Astrocyte (in vitro differentiated cells and primary cell): Measurements from ENCODE around the gene CDCA5. TPM values are rescaled to one million over a fixed set of nuclear protein-coding genes. Genes with fewer than 3 reads are reported as not detected.

Experiments used
- DNase-seq: peaks from one replicate; pipeline ENCODE4 v3.0.0-alpha.2; 2010; ENCODE audit warnings: low read depth
- FAIRE-seq: peaks from 2 replicates; lab custom pipeline; 2011; peaks lifted over from hg19 to GRCh38; lab: Jason Lieb, UNC
- H2AFZ ChIP-seq: 2 replicates; pipeline ENCODE4 v1.6.0; 2012; ENCODE audit warnings: low read depth, low read length, inconsistent platforms
- H3K27ac ChIP-seq: 2 replicates; pipeline ENCODE4 v1.5.1; 2011; ENCODE audit warnings: low read depth, low read length, inconsistent platforms
- H3K27me3 ChIP-seq: 2 replicates; pipeline ENCODE4 v1.6.0; 2011; ENCODE audit warnings: low read length, inconsistent platforms; ENCODE audit not compliant: insufficient read depth
- H3K36me3 ChIP-seq: 2 replicates; pipeline ENCODE4 v1.5.1; 2011; ENCODE audit warnings: low read length, inconsistent platforms; ENCODE audit not compliant: insufficient read depth
- H3K4me1 ChIP-seq: 2 replicates; pipeline ENCODE4 v1.5.1; 2011; ENCODE audit warnings: low read length, inconsistent platforms; ENCODE audit not compliant: insufficient read depth
- H3K4me2 ChIP-seq: 2 replicates; pipeline ENCODE4 v1.6.0; 2012; ENCODE audit warnings: low read length, inconsistent platforms
- H3K4me3 ChIP-seq: 2 replicates; pipeline ENCODE4 v1.5.1; 2011; ENCODE audit warnings: low read depth, mild to moderate bottlenecking, low read length, inconsistent platforms; ENCODE audit not compliant: insufficient read depth
- H3K79me2 ChIP-seq: 2 replicates; pipeline ENCODE4 v1.6.0; 2012; ENCODE audit warnings: mild to moderate bottlenecking, low read length, inconsistent platforms; ENCODE audit not compliant: insufficient read depth
- H3K9ac ChIP-seq: 2 replicates; pipeline ENCODE4 v1.6.0; 2012; ENCODE audit warnings: mild to moderate bottlenecking, low read length, inconsistent platforms
- H3K9me3 ChIP-seq: 2 replicates; pipeline ENCODE4 v1.5.1; 2012; ENCODE audit warnings: low read depth, mild to moderate bottlenecking, low read length, inconsistent platforms; ENCODE audit not compliant: insufficient read depth
- H4K20me1 ChIP-seq: 2 replicates; pipeline ENCODE4 v1.6.0; 2012; ENCODE audit warnings: low read length, inconsistent platforms; ENCODE audit not compliant: insufficient read depth
- H3K27ac Mint-ChIP-seq: one replicate; pipeline ENCODE4 v1.8.0; 2021; ENCODE audit warnings: mild to moderate bottlenecking, mixed read lengths; ENCODE audit not compliant: unreplicated experiment
- H3K27me3 Mint-ChIP-seq: one replicate; pipeline ENCODE4 v1.8.0; 2021; ENCODE audit warnings: low read depth, mixed read lengths; ENCODE audit not compliant: unreplicated experiment
- H3K36me3 Mint-ChIP-seq: one replicate; pipeline ENCODE4 v1.8.0; 2021; ENCODE audit warnings: low read depth, mixed read lengths; ENCODE audit not compliant: unreplicated experiment
- H3K4me1 Mint-ChIP-seq: one replicate; pipeline ENCODE4 v1.8.0; 2021; ENCODE audit warnings: low read depth, mixed read lengths; ENCODE audit not compliant: unreplicated experiment
- H3K4me3 Mint-ChIP-seq: one replicate; pipeline ENCODE4 v1.8.0; 2021; ENCODE audit warnings: mild to moderate bottlenecking, moderate library complexity, mixed read lengths; ENCODE audit not compliant: unreplicated experiment
- H3K9me3 Mint-ChIP-seq: one replicate; pipeline ENCODE4 v1.8.0; 2021; ENCODE audit warnings: mild to moderate bottlenecking, mixed read lengths; ENCODE audit not compliant: unreplicated experiment
- CTCF ChIP-seq: IDR thresholded peaks from 2 replicates; pipeline ENCODE4 v1.5.1; 2011; ENCODE audit warnings: low read depth, mild to moderate bottlenecking, inconsistent platforms, low read length, moderate library complexity; ENCODE audit not compliant: insufficient read depth
- EZH2 ChIP-seq: IDR thresholded peaks from 2 replicates; pipeline ENCODE4 v1.6.1; 2012; ENCODE audit warnings: mild to moderate bottlenecking, low read length, inconsistent platforms; ENCODE audit not compliant: insufficient read depth
- total RNA-seq: library from RNA; stranded (reverse); gene quantifications from 2 replicates; pipeline ENCODE4 v1.2.1, GENCODE V29; 2021

The CDCA5 gene
- total RNA-seq, 1 donor from 2014 or later: 6.3 TPM

- Mint-ChIP-seq H3K27me3 (peaks cover 3% of the 10 kb centered on the region), H3K4me3 (no peak overlapping the region), H3K4me1 (no peaks in the 10 kb centered on the region), H3K27ac (no peak overlapping the region), H3K36me3 (no peaks in the 10 kb centered on the region), H3K9me3 (no peaks in the 10 kb centered on the region)
- Histone ChIP-seq H3K27ac (no peak overlapping the region), H3K27me3 (no peaks in the 10 kb centered on the region), H3K79me2 (peaks cover 4% of the 10 kb centered on the region), H3K4me1 (no peaks in the 10 kb centered on the region), H2AFZ (no peak overlapping the region), H3K9ac (no peak overlapping the region), H4K20me1 (no peaks in the 10 kb centered on the region), H3K4me3 (no peak overlapping the region), H3K36me3 (peaks cover 4% of the 10 kb centered on the region), H3K9me3 (no peaks in the 10 kb centered on the region), H3K4me2 (no peak overlapping the region)
- no peak for DNase-seq
- FAIRE-seq: no peak
- TF ChIP-seq CTCF (no peak), EZH2 (no peak)
Measured at GRCh38 chr11:65072631-65072966, 11.2 kb downstream of the CDCA5 start.

- FAIRE-seq: no peak
- Histone ChIP-seq H3K4me1 (no peaks in the 10 kb centered on the region), H3K4me3 (no peak overlapping the region), H3K36me3 (peaks cover 4% of the 10 kb centered on the region), H3K27me3 (no peaks in the 10 kb centered on the region), H3K9me3 (no peaks in the 10 kb centered on the region), H3K79me2 (no peaks in the 10 kb centered on the region), H3K4me2 (no peak overlapping the region), H2AFZ (no peak overlapping the region), H4K20me1 (no peaks in the 10 kb centered on the region), H3K27ac (no peak overlapping the region), H3K9ac (no peak overlapping the region)
- no peaks in the 10 kb centered on the region for H3K9me3 Mint-ChIP-seq
- no peaks in the 10 kb centered on the region for H3K36me3 Mint-ChIP-seq
- no peak for DNase-seq
- H3K27me3 Mint-ChIP-seq: peaks cover 3% of the 10 kb centered on the region
- H3K4me1 Mint-ChIP-seq: no peaks in the 10 kb centered on the region
- no peak overlapping the region for H3K27ac Mint-ChIP-seq
- H3K4me3 Mint-ChIP-seq: no peak overlapping the region
- no peak for TF ChIP-seq CTCF
- no peak for TF ChIP-seq EZH2
Measured at GRCh38 chr11:65071907-65072630, 11.8 kb downstream of the CDCA5 start.

GRCh38 chr11:65069217-65069616, 14.6 kb downstream of the CDCA5 start:
- Histone ChIP-seq H3K4me3 (no peak overlapping the region), H3K9me3 (no peaks in the 10 kb centered on the region), H3K36me3 (no peaks in the 10 kb centered on the region), H3K27me3 (no peaks in the 10 kb centered on the region), H3K79me2 (no peaks in the 10 kb centered on the region), H3K27ac (no peak overlapping the region), H3K9ac (no peak overlapping the region), H2AFZ (no peak overlapping the region), H4K20me1 (no peaks in the 10 kb centered on the region), H3K4me2 (no peak overlapping the region), H3K4me1 (no peaks in the 10 kb centered on the region)
- H3K27ac Mint-ChIP-seq: no peak overlapping the region
- FAIRE-seq (no peak), DNase-seq (no peak)
- no peak overlapping the region for H3K4me3 Mint-ChIP-seq
- peaks cover 6% of the 10 kb centered on the region for H3K27me3 Mint-ChIP-seq
- H3K36me3 Mint-ChIP-seq: no peaks in the 10 kb centered on the region
- H3K4me1 Mint-ChIP-seq: no peaks in the 10 kb centered on the region
- H3K9me3 Mint-ChIP-seq: no peaks in the 10 kb centered on the region
- TF ChIP-seq EZH2: no peak
- no peak for TF ChIP-seq CTCF
